Thyroid gland (tissue), 4 donors: ENCODE results near the gene TCF7L2. TPM values are rescaled to one million over a fixed set of nuclear protein-coding genes. Genes with fewer than 3 reads are reported as not detected.

Experiments used
- DNase-seq, 2 donors: peaks; one replicate each; pipeline ENCODE4 v3.0.0-alpha.2; 2019
- H3K27ac ChIP-seq, 3 donors: fragments of 200-600 bp; sonication (generic); 1 replicate in 2 of 3; 2 replicates in 1 of 3; pipeline ENCODE4 v1.5.1; 2016 to 2019; ENCODE audit warnings: mild to moderate bottlenecking in 1 of 3, moderate library complexity in 1 of 3
- H3K27me3 ChIP-seq: fragments of 200-600 bp; sonication (generic); one replicate; pipeline ENCODE4 v1.5.1; 2019
- H3K36me3 ChIP-seq, 2 donors: fragments of 200-600 bp; sonication (generic); one replicate each; pipeline ENCODE4 v1.5.1; 2016 to 2019
- H3K4me1 ChIP-seq, 2 donors: fragments of 200-600 bp; sonication (generic); one replicate each; pipeline ENCODE4 v1.5.1; 2017 to 2019
- H3K4me3 ChIP-seq, 3 donors: fragments of 200-600 bp; sonication (generic); replicated peaks in 1 of 3; 1 replicate in 2 of 3; 2 replicates in 1 of 3; pipeline ENCODE4 v1.5.1; 2016; ENCODE audit warnings: mild to moderate bottlenecking in 1 of 3
- H3K9me3 ChIP-seq: fragments of 200-600 bp; sonication (generic); one replicate; pipeline ENCODE4 v1.5.1; 2017
- POLR2A ChIP-seq, 2 donors: fragments of 450-650 bp; IDR thresholded peaks; one replicate each; pipeline ENCODE4 v1.6.1; 2017; ENCODE audit warnings: antibody characterized with exemption in 2 of 2, mild to moderate bottlenecking in 2 of 2, moderate library complexity in 1 of 2
- WGBS, 2 donors: methylation state at CpG; one replicate each; pipeline ENCODE4 v1.1.5; 2017; 5-methylcytosine and 5-hydroxymethylcytosine counted together
- intact Hi-C: fragments of 100-400 bp; cut with DNase I; formaldehyde crosslinking; loops from one replicate; pipeline ENCODE4 v1.15.1; 2023
- total RNA-seq, 4 donors: library from RNA; depleted of rRNA; stranded (reverse); fragments of >200 nt; gene quantifications; one replicate each; pipeline ENCODE4 v1.2.3, GENCODE V29; 2016
- TF ChIP-seq, protein P1 (sequence below), 6 experiments: fragments of 200-600 bp in 3 of 6; fragments of 450-650 bp in 3 of 6; sonication (generic) in 3 of 6; IDR thresholded peaks; one replicate each; pipeline ENCODE4 v1.5.1; 2016 to 2019; ENCODE audit warnings: antibody characterized with exemption in 6 of 6, mild to moderate bottlenecking in 2 of 6, inconsistent platforms in 1 of 6, moderate library complexity in 1 of 6

Gene TCF7L2
- total RNA-seq, 4 donors from 2014 or later = 16.2 to 67.1 (median 25.3) TPM

- Histone ChIP-seq H3K27ac (no peak overlapping the region), H3K36me3 (no peaks in the 10 kb centered on the region), H3K9me3 (no peaks in the 10 kb centered on the region), H3K4me3 (no peak overlapping the region), H3K4me1 (peaks cover 4 to 7% of the 10 kb centered on the region in 2 donors), H3K27me3 (no peaks in the 10 kb centered on the region)
- 67 to 71% methylated on average over 10 of the region's 10 CpGs for WGBS, 2 donors
- no peak for TF ChIP-seq POLR2A (IDR thresholded peaks at IDR 0.05)
- DNase-seq = no peak
- intact Hi-C loops = no loop called here
These were observed 183.6 kb downstream of the TCF7L2 start for GRCh38 chr10:113133497-113134115.

GRCh38 chr10:113135025-113135424 is 185.0 kb downstream of the TCF7L2 start:
- WGBS, 2 donors = 58 to 72% methylated on average over 9 of the region's 9 CpGs
- no peaks in the 10 kb centered on the region for H3K27me3 ChIP-seq
- intact Hi-C loops = no loop called here
- H3K4me1 ChIP-seq = peaks cover 4 to 7% of the 10 kb centered on the region in 2 donors
- no peak overlapping the region for H3K4me3 ChIP-seq
- no peak overlapping the region for H3K27ac ChIP-seq
- no peak for DNase-seq
- no peak for TF ChIP-seq POLR2A (IDR thresholded peaks at IDR 0.05)
- TF ChIP-seq, protein P1, sequence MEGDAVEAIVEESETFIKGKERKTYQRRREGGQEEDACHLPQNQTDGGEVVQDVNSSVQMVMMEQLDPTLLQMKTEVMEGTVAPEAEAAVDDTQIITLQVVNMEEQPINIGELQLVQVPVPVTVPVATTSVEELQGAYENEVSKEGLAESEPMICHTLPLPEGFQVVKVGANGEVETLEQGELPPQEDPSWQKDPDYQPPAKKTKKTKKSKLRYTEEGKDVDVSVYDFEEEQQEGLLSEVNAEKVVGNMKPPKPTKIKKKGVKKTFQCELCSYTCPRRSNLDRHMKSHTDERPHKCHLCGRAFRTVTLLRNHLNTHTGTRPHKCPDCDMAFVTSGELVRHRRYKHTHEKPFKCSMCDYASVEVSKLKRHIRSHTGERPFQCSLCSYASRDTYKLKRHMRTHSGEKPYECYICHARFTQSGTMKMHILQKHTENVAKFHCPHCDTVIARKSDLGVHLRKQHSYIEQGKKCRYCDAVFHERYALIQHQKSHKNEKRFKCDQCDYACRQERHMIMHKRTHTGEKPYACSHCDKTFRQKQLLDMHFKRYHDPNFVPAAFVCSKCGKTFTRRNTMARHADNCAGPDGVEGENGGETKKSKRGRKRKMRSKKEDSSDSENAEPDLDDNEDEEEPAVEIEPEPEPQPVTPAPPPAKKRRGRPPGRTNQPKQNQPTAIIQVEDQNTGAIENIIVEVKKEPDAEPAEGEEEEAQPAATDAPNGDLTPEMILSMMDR (IDR thresholded peaks at IDR 0.05) = no peak
- H3K9me3 ChIP-seq = no peaks in the 10 kb centered on the region
- H3K36me3 ChIP-seq = no peaks in the 10 kb centered on the region

DNA sequence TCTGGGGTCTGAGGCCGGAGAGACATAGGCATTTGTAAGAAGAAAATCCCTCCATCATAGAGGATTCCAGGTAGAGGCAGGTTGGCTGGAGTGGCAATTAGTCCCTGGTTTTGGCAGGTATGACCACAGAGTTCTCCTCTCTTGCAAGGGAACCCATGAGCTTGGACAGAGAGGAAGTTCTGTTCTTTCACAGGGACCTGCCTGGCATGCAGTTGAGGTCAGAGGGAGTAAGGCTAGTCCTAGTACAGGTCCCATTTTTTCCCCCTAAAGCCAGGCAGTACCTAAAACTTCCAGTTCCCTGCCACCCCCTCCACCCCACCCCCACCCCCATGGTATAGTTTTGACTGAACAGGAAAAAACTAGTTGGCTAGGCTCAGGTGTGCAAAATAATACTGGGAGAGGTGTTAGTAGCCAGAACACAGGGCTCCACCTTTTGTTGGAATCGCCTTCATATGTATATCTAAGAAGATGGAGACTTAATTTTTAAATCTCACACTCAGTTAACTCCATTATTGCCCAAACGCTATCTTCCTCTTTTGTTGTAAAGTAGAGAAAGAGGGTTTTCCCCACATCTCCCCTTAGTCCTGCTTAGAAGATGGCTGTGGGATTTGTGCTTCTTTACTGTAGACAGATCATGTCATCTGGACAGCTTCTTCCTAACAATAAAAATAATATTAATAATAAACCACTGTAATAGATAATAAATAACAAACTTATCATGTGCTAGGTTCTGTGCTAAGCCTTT is 188.1 kb downstream of the TCF7L2 start:
- H3K4me3 ChIP-seq = no peak overlapping the region
- TF ChIP-seq POLR2A (IDR thresholded peaks at IDR 0.05) = no peak
- TF ChIP-seq, protein P1 (IDR thresholded peaks at IDR 0.05) = no peak
- no peaks in the 10 kb centered on the region for H3K9me3 ChIP-seq
- H3K27me3 ChIP-seq = no peaks in the 10 kb centered on the region
- no peak overlapping the region for H3K27ac ChIP-seq
- intact Hi-C loops = no loop called here
- peaks cover 0 to 4% of the 10 kb centered on the region in 2 donors for H3K4me1 ChIP-seq
- no peaks in the 10 kb centered on the region for H3K36me3 ChIP-seq
- no peak for DNase-seq
- WGBS, 2 donors = 93 to 98% methylated on average over 3 of the region's 3 CpGs

GRCh38 chr10:113138937-113139585 is 189.0 kb downstream of the TCF7L2 start:
- no peak for TF ChIP-seq POLR2A (IDR thresholded peaks at IDR 0.05)
- TF ChIP-seq, protein P1 (IDR thresholded peaks at IDR 0.05) = no peak
- Histone ChIP-seq H3K4me3 (no peak overlapping the region), H3K27me3 (no peaks in the 10 kb centered on the region), H3K27ac (no peak overlapping the region), H3K4me1 (no peaks in the 10 kb centered on the region), H3K36me3 (peaks cover 0 to 5% of the 10 kb centered on the region in 2 donors), H3K9me3 (no peaks in the 10 kb centered on the region)
- intact Hi-C loops = no loop called here
- 93 to 94% methylated on average over 4 of the region's 4 CpGs for WGBS, 2 donors
- DNase-seq = no peak

- no peaks in the 10 kb centered on the region for H3K4me1 ChIP-seq
- intact Hi-C loops = no loop called here
- TF ChIP-seq, protein P1 (IDR thresholded peaks at IDR 0.05) = no peak
- TF ChIP-seq POLR2A (IDR thresholded peaks at IDR 0.05) = no peak
- no peak overlapping the region for H3K4me3 ChIP-seq
- H3K36me3 ChIP-seq = peaks cover 0 to 9% of the 10 kb centered on the region in 2 donors
- H3K27ac ChIP-seq = no peak overlapping the region
- no peak for DNase-seq
- WGBS, 2 donors = 72 to 75% methylated on average over 2 of the region's 2 CpGs
- H3K9me3 ChIP-seq = no peaks in the 10 kb centered on the region
- no peaks in the 10 kb centered on the region for H3K27me3 ChIP-seq
These were observed 189.7 kb downstream of the TCF7L2 start for GRCh38 chr10:113139699-113140098.
